M059J (cell line): ENCODE results near the gene NFIB. TPM values are rescaled to one million over a fixed set of nuclear protein-coding genes. Genes with fewer than 3 reads are reported as not detected.

Source experiments
- DNase-seq: peaks from one replicate; pipeline ENCODE4 v3.0.0-alpha.2; 2012; ENCODE audit warnings: low read depth
- total RNA-seq: library from RNA; depleted of rRNA; stranded (reverse); fragments of >200 nt; shearing (Covaris generic); gene quantifications from 2 replicates; pipeline ENCODE4 v1.2.3, GENCODE V29; 2014

Gene NFIB
- total RNA-seq, 1 experiment from 2014 or later: 4.1 TPM

DNA sequence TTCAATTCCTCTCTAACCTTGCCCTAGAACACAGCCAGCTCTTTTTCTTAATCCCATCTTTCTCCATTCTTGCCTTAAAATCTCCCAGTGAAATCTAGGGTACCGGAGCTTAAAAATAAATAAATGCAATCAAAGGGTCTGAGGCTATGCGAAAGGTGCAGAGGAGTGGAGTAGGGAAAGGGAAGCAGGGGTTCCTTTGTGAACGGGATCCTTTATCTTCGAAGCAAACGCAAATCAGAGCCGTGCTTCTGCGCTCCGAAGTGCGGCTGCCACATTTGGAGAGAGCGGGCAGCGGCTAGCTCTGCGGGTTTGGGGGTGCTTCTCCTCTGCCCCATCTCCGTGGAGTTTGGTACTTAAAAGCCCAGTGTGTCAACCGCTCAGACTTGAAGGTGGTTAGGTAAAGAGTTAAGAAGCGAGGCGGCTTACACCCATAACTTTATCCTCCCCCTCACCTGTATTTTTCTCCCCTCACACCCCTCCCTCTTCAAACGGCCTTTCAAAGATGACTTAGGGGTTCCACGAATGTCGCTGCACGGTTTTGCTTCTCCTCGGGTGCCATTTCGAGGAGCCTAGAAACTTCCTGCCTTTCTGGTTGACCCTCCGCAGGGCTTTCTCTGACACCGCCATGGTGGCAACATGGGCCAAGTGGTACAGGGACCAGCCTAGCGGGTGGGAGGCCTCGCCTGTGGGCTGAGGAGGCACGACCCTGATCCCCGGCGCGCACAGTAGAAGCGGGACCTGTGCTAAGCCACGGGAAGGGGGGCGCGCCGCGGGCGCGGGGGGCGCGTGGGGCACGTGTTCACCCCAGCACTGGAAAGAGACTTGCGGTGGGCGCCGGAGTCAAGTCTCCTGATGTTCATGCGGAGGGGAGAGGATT lies 31.7 kb upstream of the NFIB start:
- DNase-seq: no peak

DNA sequence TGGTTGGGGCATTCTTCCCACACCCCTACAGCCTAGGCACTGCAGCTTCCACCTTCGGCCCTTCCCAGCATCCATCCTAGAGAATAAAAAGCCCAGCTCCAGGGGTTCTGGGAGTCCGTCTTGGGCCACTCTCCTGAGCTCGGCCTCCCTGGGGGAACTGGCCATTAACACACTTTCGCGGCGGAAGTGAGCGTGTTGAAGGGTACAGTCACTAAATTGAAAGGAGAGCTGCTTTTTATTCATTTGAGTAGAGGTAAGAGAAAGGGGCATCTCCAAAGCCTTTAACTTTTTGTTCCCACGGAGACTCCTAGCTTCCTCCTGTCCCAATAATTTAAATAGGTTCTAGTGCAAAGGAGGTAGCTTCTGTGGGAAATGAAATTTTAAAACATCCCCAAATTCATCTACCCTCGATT lies 31.0 kb upstream of the NFIB start:
- DNase-seq: no peak

DNA sequence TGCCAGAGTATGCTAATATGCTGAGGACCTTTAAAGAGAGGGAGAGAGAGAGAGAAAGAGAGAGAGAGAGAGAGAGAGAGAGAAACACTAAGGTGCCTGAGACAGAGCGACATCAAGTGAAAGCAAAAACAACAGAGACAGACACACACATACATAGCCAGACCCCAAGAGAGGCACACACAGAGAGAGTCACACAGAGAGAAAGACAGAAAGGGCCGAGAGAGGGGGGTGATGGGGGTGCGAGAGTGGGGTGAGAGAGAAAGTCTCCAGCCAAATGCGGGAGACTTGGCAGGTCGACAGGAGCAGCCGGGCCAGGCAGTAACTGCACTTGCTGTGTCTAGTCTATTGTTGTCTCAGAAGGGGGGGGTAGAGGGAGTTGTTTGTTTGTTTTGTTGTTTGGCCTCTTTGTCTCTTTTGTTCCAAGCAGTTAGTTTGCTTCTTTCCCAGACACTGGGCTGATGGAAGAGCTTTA lies 30.1 kb upstream of the NFIB start:
- DNase-seq: no peak

- DNase-seq: no peak
These were observed 29.5 kb upstream of the NFIB start for GRCh38 chr9:14343261-14344031.

GRCh38 chr9:14342736-14343135 lies 28.8 kb upstream of the NFIB start:
- no peak for DNase-seq

- no peak for DNase-seq
These were observed 27.6 kb upstream of the NFIB start for GRCh38 chr9:14341437-14342122.

GRCh38 chr9:14340994-14341393 lies 27.1 kb upstream of the NFIB start:
- DNase-seq: no peak

DNA sequence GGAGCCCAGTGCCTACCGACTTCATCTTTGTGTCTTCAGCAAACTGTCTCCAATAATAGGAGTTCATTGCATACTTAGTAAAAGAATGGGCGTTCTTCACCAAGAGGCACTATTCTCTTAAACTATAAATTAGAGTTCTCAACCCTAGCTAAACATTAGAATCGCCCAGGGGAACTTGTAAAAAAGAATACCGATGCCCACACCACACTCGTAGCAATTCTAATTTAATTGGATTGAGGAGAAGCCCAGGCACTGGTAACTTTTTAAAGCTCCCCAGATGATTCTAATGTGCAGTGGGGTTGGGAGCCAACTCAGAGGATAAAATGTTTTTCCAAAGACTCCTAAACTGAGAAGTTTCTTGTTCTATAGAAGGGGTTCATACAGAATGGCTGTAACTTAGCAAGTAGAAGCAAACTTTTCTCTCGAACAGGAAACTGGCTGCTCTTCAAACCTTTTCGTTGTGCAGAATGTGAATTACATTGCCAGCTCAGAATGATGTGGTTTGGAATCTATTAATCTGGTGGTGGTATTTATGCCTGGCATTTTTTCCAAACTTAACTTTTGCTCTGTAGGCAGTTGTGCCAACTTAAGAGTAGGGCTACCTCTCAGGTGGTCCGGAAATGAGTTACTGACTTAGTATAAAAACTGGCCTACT lies 26.4 kb upstream of the NFIB start:
- DNase-seq: no peak

- DNase-seq: no peak
These were observed 25.8 kb upstream of the NFIB start for GRCh38 chr9:14339746-14340145.

- DNase-seq: no peak
These were observed 23.7 kb upstream of the NFIB start for GRCh38 chr9:14337615-14338014.

DNA sequence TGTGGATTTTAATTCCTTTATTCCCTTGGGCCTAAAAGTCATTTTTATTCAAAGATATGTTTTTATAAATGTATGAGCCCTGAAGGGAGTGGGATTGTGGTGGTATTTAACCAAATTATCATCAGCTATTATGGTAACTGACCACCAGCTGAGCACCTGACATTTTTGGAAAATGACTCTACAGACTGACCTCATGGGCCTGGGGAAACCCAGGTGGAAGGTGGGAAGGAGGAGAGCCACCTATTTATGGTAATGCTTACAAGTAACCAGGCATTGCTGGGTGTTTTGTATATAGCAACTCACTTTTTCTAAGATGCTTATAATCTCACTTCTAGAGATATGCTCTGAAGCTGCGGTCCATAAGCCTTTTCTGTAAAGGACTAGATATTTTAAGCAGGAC lies 22.3 kb upstream of the NFIB start:
- DNase-seq: no peak

GRCh38 chr9:14331120-14331519 lies 17.2 kb upstream of the NFIB start:
- DNase-seq: no peak

DNA sequence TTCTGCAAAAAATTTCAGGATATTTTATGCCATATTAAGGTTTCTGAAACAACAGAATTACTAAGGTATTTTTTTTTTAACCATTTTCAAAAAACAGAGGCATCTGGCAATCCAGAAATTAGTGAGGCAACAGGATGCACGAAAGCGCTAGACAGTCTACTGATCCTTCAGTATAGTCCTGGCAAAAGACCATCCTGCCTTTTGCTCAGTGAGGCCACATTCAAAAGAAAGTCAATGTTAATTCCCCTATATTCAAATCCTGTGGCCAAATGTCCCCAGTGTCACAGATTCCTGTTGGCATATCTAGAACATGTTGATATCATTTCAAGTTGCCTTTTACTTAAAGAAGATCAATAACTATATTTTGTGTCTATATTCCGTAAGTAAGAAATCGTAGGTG lies 13.1 kb upstream of the NFIB start:
- DNase-seq: no peak

GRCh38 chr9:14326264-14326826 lies 12.4 kb upstream of the NFIB start:
- DNase-seq: peak; percentile 81

DNA sequence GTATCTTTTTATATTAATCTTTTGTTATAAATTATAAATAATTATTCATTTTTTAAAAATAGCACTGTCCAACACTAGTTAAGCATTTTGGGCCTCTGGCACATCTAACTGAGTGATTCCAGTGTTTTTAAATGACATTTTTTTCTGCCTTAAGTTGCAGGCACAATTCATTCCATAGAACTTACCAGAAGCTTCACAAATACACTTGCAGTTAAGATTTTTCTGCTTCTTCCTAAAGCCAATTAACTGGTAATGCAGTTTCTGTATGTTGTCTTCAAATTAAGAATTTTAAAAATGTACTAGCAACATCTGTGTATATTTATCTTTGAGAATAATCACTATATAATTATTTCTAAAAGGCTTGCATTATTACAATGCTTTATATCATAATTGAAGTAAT lies 11.2 kb upstream of the NFIB start:
- no peak for DNase-seq

GRCh38 chr9:14323985-14324650 lies 10.2 kb upstream of the NFIB start:
- DNase-seq: no peak

DNA sequence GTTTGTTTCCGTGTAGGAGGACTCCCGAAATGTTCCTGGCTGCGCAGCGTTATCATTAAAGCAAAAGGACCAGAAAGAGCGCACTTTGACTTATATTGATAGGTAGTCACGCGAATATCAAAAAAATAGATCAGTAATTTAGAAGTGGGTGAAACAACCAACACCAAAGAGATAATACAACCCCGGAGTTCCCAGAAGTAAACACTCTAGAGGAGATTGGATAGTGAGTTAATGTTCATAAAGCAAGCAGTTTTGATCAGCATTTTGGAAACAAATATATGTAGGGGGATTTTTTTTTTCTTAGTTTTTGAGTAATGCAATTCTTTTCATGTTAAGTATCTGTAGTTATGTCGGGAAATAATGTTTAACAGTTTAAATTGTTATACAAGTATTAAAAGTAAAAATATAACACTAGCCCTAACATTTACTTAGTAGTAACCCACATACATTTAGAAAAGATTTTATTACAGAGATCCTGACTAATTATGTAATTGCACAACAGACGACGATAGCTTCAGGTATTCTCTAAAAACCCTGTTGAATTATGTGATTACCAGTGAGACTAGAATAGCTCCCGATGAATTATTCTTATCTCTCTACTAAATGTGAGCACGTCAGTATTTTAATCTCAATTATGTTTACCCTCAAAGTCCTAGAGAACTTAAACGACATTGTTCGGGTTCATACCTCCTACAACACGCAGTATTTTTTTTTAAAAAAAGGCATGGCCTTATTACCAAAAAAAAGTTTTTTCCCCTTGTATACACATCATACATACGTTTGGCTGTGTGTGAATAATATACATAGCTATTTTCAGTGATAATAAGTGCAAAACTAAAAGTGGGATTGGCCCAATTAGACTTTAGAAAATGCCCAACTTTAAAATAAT lies 9.4 kb upstream of the NFIB start:
- no peak for DNase-seq

GRCh38 chr9:14322211-14323082 lies 8.5 kb upstream of the NFIB start:
- peak; percentile 87 for DNase-seq
